Measurements from ENCODE around the gene FLVCR2.

The FLVCR2 gene

GRCh38 chr14:75568791-75569190 lies 9.6 kb upstream of the FLVCR2 start:
- Histone ChIP-seq H3F3A (ENCODE audit: insufficient read depth) (no peaks in the 10 kb centered on the region), H4K20me1 (ENCODE audit: low read depth, low read length) (no peaks in the 10 kb centered on the region), H3K4me2 (ENCODE audit: low read depth, low read length, poor library complexity, severe bottlenecking) (no peak overlapping the region), H3K27me3 (ENCODE audit: low read length) (no peaks in the 10 kb centered on the region), H3K27ac (ENCODE audit: low read depth, low read length) (no peak overlapping the region), H3K4me3 (ENCODE audit: insufficient read depth, low read length, poor library complexity, severe bottlenecking) (no peak overlapping the region), H3K36me3 (ENCODE audit: low read length) (no peaks in the 10 kb centered on the region), H3K79me2 (ENCODE audit: insufficient read depth, low read length) (no peaks in the 10 kb centered on the region), H3K9me2 (replicated peaks; ENCODE audit: insufficient read depth, low read length) (no peaks in the 10 kb centered on the region), H3K9ac (ENCODE audit: low read length) (no peak overlapping the region), H2AFZ (ENCODE audit: low read depth, low read length, severe bottlenecking) (no peak overlapping the region), H3K9me3 (ENCODE audit: insufficient read depth, low read length) (no peaks in the 10 kb centered on the region)
- TF ChIP-seq CTCF (IDR thresholded peaks at IDR 0.05; ENCODE audit: insufficient read depth, low read length, poor library complexity, severe bottlenecking) (no peak), EZH2phosphoT487 (conservative IDR thresholded peaks at IDR 0.05; ENCODE audit: low read length) (no peak)

- H3K9me3 ChIP-seq (ENCODE audit: insufficient read depth, low read length): no peaks in the 10 kb centered on the region
- TF ChIP-seq EZH2phosphoT487 (conservative IDR thresholded peaks at IDR 0.05; ENCODE audit: low read length): no peak
- no peak for TF ChIP-seq CTCF (IDR thresholded peaks at IDR 0.05; ENCODE audit: insufficient read depth, low read length, poor library complexity, severe bottlenecking)
- no peaks in the 10 kb centered on the region for H3F3A ChIP-seq (ENCODE audit: insufficient read depth)
- no peaks in the 10 kb centered on the region for H3K79me2 ChIP-seq (ENCODE audit: insufficient read depth, low read length)
- H3K27ac ChIP-seq (ENCODE audit: low read depth, low read length): no peak overlapping the region
- no peak overlapping the region for H2AFZ ChIP-seq (ENCODE audit: low read depth, low read length, severe bottlenecking)
- no peaks in the 10 kb centered on the region for H3K9me2 ChIP-seq (replicated peaks; ENCODE audit: insufficient read depth, low read length)
- no peaks in the 10 kb centered on the region for H3K27me3 ChIP-seq (ENCODE audit: low read length)
- H3K4me2 ChIP-seq (ENCODE audit: low read depth, low read length, poor library complexity, severe bottlenecking): no peak overlapping the region
- no peak overlapping the region for H3K9ac ChIP-seq (ENCODE audit: low read length)
- H3K36me3 ChIP-seq (ENCODE audit: low read length): no peaks in the 10 kb centered on the region
- H3K4me3 ChIP-seq (ENCODE audit: insufficient read depth, low read length, poor library complexity, severe bottlenecking): no peak overlapping the region
- H4K20me1 ChIP-seq (ENCODE audit: low read depth, low read length): no peaks in the 10 kb centered on the region
Observed at GRCh38 chr14:75570797-75571196, 7.6 kb upstream of the FLVCR2 start.

GRCh38 chr14:75572104-75572503 lies 6.3 kb upstream of the FLVCR2 start:
- Histone ChIP-seq H4K20me1 (ENCODE audit: low read depth, low read length) (no peaks in the 10 kb centered on the region), H3K9me2 (replicated peaks; ENCODE audit: insufficient read depth, low read length) (no peaks in the 10 kb centered on the region), H2AFZ (ENCODE audit: low read depth, low read length, severe bottlenecking) (no peak overlapping the region), H3K27me3 (ENCODE audit: low read length) (no peaks in the 10 kb centered on the region), H3K79me2 (ENCODE audit: insufficient read depth, low read length) (no peaks in the 10 kb centered on the region), H3K9me3 (ENCODE audit: insufficient read depth, low read length) (no peaks in the 10 kb centered on the region), H3K4me3 (ENCODE audit: insufficient read depth, low read length, poor library complexity, severe bottlenecking) (no peak overlapping the region), H3K9ac (ENCODE audit: low read length) (no peak overlapping the region), H3F3A (ENCODE audit: insufficient read depth) (no peaks in the 10 kb centered on the region), H3K4me2 (ENCODE audit: low read depth, low read length, poor library complexity, severe bottlenecking) (no peak overlapping the region), H3K27ac (ENCODE audit: low read depth, low read length) (no peak overlapping the region), H3K36me3 (ENCODE audit: low read length) (no peaks in the 10 kb centered on the region)
- TF ChIP-seq CTCF (IDR thresholded peaks at IDR 0.05; ENCODE audit: insufficient read depth, low read length, poor library complexity, severe bottlenecking): no peak
- TF ChIP-seq EZH2phosphoT487 (conservative IDR thresholded peaks at IDR 0.05; ENCODE audit: low read length): no peak
